ENCODE measurements around the gene CAMTA1.
A peak's percentile ranks its signal among the peaks of the same experiment; 100 is the strongest.

The CAMTA1 gene

GRCh38 chr1:7636795-7637526 is 851.7 kb downstream of the CAMTA1 start:
- no peak for ATAC-seq

GRCh38 chr1:7638078-7638477 is 852.8 kb downstream of the CAMTA1 start:
- no peak for ATAC-seq

GRCh38 chr1:7639435-7640131 is 854.3 kb downstream of the CAMTA1 start:
- ATAC-seq, result no peak

GRCh38 chr1:7640350-7640749 is 855.1 kb downstream of the CAMTA1 start:
- ATAC-seq, result no peak

GRCh38 chr1:7640920-7641585 is 855.8 kb downstream of the CAMTA1 start:
- ATAC-seq, result no peak

- no peak for ATAC-seq
Measured at GRCh38 chr1:7641587-7642417, 856.5 kb downstream of the CAMTA1 start.

GRCh38 chr1:7642418-7642704 is 857.1 kb downstream of the CAMTA1 start:
- no peak for ATAC-seq

GRCh38 chr1:7642781-7643529 is 857.7 kb downstream of the CAMTA1 start:
- no peak for ATAC-seq

GRCh38 chr1:7643530-7643929 is 858.3 kb downstream of the CAMTA1 start:
- no peak for ATAC-seq

- ATAC-seq, result no peak
Measured at GRCh38 chr1:7644086-7644485, 858.8 kb downstream of the CAMTA1 start.

GRCh38 chr1:7644961-7645750 is 859.9 kb downstream of the CAMTA1 start:
- ATAC-seq, result no peak

- ATAC-seq, result no peak
Measured at GRCh38 chr1:7645751-7646048, 860.4 kb downstream of the CAMTA1 start.

- no peak for ATAC-seq
Measured at GRCh38 chr1:7646164-7646563, 860.9 kb downstream of the CAMTA1 start.

- peak in 1 of 2 donors; percentile 57 for ATAC-seq
Measured at GRCh38 chr1:7646981-7647901, 862.0 kb downstream of the CAMTA1 start.

- ATAC-seq, result no peak
Measured at GRCh38 chr1:7648761-7649384, 863.6 kb downstream of the CAMTA1 start.

- ATAC-seq, result no peak
Measured at GRCh38 chr1:7650801-7651200, 865.5 kb downstream of the CAMTA1 start.

- no peak for ATAC-seq
Measured at GRCh38 chr1:7651203-7651602, 865.9 kb downstream of the CAMTA1 start.

GRCh38 chr1:7652061-7652460 is 866.8 kb downstream of the CAMTA1 start:
- ATAC-seq, result no peak

GRCh38 chr1:7652515-7653098 is 867.4 kb downstream of the CAMTA1 start:
- no peak for ATAC-seq

GRCh38 chr1:7654725-7655124 is 869.5 kb downstream of the CAMTA1 start:
- ATAC-seq, result no peak

Measured in activated CD4-positive, CD25-positive, alpha-beta regulatory T cell treated with anti-CD3 and anti-CD28 coated beads, Interleukin-2, amount 50 U/mL, for 24 hours (primary cell).